ENCODE results near the gene CRB3.

The CRB3 gene

GRCh38 chr19:6433165-6433564 lies 30.9 kb upstream of the CRB3 start:
- DNase-seq: no peak

DNA sequence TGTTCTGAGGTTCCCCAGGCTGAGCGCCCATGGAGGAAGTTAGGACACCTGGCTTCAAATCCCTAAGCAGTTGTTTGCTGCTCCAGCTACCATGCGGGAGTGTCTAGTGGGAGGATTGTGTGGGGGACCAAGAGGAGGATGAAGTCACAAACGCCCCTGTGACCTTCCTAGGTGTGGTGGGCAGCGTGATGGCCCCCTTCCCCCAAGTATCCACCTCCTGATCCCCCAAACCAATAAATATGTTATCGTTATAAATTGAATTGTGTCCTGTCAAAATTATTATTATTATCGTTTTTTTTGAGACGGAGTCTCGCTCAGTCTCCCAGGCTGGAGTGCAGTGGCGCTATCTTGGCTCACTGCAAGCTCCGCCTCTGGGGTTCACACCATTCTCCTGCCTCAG lies 30.4 kb upstream of the CRB3 start, which contains the start of gene SLC25A41:
Gene SLC25A41, minus strand, starts transcription at position 101 of the 400 bp plus-strand sequence. Its CDS starts 70 bp downstream, at position 31.
- DNase-seq: no peak

DNA sequence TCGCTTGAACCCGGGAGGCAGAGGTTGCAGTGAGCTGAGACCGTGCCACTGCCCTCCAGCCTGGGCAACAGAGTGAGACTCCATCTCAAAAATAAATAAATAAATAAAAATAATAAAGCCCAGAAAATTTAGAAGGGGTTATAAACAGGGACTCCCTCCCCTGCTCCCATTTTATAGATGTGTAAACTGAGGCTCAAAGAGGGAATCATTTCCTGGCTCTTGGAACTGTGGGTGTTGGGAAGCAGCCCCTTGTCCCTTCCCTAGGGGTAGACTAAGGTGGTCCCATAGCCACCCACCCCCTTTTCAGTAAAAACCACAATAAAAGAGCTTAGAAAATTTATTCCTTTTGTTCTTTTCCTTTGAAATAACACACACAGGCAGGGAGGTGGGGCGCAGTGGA lies 24.3 kb upstream of the CRB3 start:
- no peak for DNase-seq

GRCh38 chr19:6440905-6441304 lies 23.2 kb upstream of the CRB3 start:
- no peak for DNase-seq

GRCh38 chr19:6442087-6442688 lies 21.9 kb upstream of the CRB3 start:
- no peak for DNase-seq

DNA sequence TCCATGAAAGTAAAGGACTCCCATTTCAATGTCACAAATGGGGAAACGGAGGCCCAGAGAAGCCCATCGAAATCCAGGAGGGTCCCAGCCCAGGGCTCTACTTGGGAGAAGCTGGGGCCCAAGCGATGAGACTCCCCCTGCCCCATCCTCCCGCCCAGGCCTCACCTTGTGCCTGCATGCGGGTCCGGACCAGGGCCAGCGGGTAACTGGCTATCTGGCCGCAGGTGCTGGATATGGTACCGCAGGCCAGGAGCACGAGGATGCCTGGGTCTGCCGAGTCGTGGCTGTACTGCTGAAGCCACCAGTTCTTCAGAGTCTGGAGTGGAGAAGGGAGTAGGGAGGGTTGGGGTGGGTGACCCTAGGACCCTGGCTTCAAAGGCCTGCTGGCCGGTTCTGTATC lies 20.1 kb upstream of the CRB3 start:
- DNase-seq: no peak

- no peak for DNase-seq
Measured at GRCh38 chr19:6446452-6446851, 17.6 kb upstream of the CRB3 start.

DNA sequence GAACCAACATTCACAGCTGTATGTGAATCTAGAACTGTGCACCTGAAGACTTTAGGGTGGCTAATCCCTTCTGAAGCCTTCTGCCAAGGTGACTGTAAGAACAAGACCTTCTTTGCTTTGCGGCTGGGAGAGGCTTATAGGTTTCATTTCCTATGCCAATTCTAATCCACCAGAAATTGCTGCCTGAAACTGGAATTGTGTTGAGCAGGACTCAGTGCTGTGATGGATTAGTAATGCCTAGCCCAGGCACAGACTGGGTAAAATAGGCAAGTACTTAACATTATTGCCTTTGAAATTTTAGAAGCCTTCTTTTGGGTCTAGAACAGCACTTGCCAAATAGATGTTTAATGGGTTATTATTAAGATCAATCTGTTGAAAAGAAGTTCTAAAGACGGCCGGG lies 16.0 kb upstream of the CRB3 start:
- no peak for DNase-seq

DNA sequence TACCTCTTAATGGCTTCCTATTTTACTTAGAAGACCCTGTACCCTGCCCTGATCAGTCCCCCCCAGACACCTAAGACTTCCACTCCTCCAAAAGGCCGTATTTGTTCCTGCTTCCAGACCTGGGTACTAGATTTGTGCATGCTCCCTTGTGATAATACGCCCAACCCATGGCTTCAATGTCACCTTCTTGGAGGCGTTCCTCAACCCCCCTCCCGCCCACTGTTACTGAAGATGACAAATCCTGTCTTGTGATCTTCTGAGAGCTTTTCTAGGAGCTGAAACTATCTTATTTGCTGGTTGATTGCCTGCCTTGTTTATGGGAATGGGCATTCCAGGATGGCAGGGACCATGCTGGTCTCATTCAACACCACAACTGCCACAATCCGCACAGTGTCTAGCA lies 13.9 kb upstream of the CRB3 start:
- no peak for DNase-seq

- DNase-seq: no peak
Measured at GRCh38 chr19:6451583-6452222, 12.4 kb upstream of the CRB3 start.

DNA sequence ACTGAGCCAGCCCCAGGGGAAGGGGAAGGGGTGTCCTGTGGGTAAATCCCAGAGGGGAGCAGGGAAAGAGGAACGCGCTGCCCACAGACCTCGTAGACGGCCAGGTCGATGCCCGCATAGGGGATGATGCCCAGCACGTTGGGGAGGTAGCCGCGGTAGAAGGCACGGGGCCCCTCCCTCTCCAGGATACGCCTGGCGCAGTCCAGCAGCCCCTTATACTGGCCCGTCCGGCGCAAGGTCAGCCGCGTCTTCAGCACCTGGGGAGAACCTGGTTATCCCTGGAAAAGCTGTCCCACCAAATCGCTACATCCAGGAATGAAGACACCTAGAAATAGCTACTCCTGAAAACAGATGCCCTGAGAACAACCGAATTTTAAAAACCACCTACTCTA lies 11.9 kb upstream of the CRB3 start:
- DNase-seq: no peak

DNA sequence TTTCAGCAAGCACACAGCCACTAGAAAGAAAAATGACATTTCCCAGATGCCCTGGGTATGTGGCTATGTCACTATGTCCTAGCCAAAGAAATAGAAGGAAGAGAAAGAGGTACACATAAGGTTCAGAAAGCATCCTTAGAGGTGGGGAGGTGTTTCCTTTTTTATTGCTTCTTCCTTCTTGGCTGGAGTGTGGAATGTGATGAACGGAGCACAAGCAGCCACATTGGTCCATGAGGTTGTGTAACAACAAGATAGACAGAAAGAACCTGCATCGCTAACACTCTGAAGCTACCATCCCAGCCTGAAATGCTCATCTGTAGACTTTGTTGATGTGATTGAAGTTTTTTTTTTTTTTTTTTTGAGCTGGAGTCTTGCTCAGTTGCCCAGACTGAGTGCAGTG lies 11.2 kb upstream of the CRB3 start:
- DNase-seq: no peak

DNA sequence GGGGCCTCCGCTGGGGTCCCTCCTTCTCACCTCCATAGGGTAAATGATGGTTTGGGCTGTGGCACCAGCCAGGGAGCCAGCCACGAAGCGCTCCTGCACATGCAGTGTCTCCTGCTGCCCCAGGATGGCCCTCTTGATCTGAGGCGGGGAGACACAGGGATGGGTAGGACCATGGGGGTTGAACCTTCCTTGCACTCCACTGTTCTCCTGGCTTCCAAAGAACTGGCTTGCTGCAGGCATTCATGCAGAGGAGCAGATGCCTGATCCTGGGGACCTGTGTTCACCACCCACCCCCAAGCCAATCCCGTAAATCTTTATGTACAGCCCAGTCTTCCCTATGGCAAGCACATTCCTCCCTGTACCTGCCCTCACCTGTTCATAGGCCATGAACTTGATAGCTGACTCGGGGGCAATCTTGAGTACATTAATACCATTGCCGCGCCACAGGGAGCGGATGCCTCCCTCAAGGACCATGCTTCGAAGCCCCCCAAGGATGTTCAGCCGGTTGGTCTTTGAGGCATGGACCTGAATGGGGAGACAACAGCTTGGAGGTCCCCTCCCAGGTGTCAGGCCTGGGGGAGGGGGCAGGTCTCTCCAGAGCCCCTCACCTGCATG lies 10.0 kb upstream of the CRB3 start:
- no peak for DNase-seq

DNA sequence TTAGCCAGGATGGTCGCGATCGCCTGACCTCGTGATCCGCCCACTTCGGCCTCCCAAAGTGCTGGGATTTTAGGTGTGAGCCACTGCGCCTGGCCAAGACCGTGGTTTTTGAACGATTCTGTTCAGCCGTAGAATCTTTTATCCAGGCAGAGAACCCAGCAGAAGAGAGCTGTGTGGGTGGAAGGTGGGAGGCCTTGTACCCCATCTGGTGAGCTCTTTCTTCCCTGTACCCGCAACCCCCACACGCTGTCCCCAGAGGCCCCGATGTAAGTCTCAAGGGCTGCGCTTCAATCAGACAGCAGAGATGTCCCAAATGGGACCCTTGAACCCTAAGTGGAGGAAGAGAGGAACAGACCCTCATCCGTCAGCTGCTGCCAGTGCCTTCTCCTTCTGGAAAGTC lies 8.1 kb upstream of the CRB3 start:
- no peak for DNase-seq

DNA sequence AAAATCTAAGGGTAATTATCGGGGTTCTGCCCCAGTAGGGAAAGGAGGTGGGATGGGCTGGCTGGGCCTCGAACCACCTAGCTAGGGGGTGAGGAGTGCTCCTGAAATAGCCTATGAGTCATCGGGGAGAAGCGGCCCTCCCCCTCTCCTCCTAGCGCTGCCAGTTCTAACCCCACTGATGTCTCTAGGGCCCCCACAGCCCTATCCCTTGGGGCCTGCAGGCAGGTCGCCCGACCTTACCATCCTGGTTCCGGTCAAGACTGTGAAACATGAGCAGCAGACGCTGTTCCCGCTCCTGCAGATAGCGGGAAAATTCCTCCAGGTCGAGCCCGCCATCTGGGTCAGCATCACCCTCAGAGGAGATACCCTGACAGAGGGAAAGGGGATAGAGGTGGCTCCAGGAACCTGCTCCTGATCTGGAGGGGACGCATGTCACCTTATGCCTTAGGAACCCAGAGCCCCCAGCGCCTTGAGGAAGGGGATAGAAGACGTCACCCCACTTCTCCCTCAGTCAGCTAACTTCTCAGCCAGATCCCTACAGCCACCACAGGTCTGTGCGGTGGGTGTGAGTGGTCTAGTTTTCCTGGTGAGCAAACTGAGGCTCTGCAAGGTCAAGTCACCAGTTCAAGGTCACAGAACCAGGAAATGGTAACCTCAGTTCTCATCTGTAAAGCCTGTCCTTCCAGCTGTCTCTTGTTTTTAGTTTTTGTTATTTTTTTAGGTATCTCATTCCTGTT lies 5.9 kb upstream of the CRB3 start:
- DNase-seq: no peak

GRCh38 chr19:6458695-6459261 lies 5.3 kb upstream of the CRB3 start:
- no peak for DNase-seq

DNA sequence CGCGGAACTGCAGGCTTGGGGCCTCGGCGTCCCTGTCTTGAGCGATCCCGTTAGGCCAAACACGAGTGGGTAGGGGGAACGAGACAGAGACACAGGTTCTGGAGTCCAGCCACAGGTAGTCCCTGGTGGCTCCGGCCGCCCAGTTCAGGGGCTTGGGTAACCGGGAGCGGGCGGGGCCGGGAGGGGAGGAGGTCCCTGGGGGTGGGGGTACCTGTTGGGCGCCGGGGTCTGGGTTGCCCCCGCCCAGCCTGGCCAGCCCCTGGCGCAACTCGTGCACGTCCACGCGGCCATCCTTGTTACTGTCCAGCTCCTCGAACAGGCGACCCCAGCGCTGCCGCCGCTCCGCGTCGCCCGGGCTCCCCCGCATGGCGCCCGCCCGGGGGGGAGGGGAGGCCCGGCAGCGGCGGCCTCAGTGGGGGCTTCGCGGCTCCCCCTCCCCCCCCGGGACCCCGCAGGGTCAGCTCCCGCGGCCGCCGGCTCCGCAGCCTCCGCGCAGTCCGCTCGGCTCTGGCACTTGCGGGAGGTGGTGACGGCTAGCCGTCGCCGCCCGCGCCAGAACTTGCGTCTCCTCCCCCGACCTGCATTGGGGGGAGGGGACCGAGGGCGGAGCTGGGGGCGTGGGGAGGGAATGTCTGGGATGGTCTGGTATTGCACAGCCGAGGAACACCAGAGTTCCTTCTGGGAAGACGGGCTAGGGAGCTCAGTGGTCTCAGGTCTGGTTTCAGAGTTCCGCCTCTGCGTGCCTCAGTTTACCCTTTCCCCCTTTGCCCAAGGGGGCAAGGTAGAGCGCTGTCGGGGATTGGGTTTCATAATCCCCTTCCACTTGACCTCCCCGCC lies 4.6 kb upstream of the CRB3 start, which contains the start of gene SLC25A23:
Gene SLC25A23, minus strand, starts transcription at position 531 of the 837 bp plus-strand sequence. Its CDS starts 164 bp downstream, at position 367.
- peak; percentile 73 for DNase-seq

GRCh38 chr19:6460099-6460884 lies 3.8 kb upstream of the CRB3 start:
- peak; percentile 97 for DNase-seq

GRCh38 chr19:6465006-6465405 lies 935 bp downstream of the CRB3 start:
- DNase-seq: no peak

DNA sequence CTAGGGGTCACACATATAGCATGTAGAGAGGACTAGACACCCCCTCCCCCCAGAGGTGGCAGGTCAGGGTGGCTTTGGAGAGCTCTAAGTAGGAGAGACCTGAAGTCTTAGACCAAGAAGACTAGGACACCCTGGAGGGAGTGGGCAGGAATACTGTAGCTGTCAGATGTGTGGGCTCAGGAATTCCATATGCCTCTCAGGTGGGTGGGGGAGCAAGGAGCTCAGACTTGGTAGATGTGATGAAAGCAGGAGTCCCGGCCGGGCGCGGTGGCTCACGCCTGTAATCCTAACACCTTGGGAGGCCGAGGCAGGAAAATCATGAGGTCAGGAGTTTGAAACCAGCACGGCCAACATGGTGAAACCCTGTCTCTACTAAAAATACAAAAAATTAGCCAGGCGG lies 1.6 kb downstream of the CRB3 start:
- DNase-seq: no peak

DNA sequence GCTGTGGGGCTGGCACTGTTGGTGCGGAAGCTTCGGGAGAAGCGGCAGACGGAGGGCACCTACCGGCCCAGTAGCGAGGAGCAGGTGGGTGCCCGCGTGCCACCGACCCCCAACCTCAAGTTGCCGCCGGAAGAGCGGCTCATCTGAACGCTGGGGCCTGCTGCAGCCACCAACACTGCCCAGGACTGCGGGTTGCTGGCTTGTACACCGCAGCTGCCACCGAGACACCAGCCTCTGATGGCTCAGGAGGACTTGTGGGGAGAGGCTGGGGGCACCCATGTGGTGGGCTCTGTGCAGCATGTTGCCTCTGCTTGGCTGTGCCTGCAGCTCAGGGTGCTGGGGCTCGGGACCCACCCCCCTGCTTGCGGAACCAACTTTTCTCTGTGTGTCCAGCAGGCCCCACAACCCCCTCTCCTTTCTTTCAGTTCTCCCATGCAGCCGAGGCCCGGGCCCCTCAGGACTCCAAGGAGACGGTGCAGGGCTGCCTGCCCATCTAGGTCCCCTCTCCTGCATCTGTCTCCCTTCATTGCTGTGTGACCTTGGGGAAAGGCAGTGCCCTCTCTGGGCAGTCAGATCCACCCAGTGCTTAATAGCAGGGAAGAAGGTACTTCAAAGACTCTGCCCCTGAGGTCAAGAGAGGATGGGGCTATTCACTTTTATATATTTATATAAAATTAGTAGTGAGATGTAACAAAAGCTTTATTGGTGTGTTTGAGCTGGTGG lies 2.6 kb downstream of the CRB3 start:
- no peak for DNase-seq
